Activated naive CD4-positive, alpha-beta T cell treated with anti-CD3 and anti-CD28 coated beads for 36 hours (primary cell): ENCODE results near the gene WBP4. TPM values are rescaled to one million over a fixed set of nuclear protein-coding genes. Genes with fewer than 3 reads are reported as not detected.

Experiments used
- CTCF ChIA-PET: fragments of 350-600 bp; sonication (Branson Sonifier 250); formaldehyde crosslinking; loops from one replicate; lab custom pipeline; 2021; ENCODE audit warnings: antibody characterized with exemption; lab: Charles Lee
- DNase-seq: peaks from one replicate; pipeline ENCODE4 v3.0.0-alpha.2; 2020
- H3K27ac Mint-ChIP-seq: one replicate; pipeline ENCODE4 v1.8.0; 2021; ENCODE audit warnings: mild to moderate bottlenecking, mixed read lengths
- H3K27me3 Mint-ChIP-seq: one replicate; pipeline ENCODE4 v1.8.0; 2021; ENCODE audit warnings: low read depth, mixed read lengths
- H3K36me3 Mint-ChIP-seq: one replicate; pipeline ENCODE4 v1.8.0; 2021; ENCODE audit warnings: low read depth, mixed read lengths
- H3K4me1 Mint-ChIP-seq: one replicate; pipeline ENCODE4 v1.8.0; 2021; ENCODE audit warnings: low read depth, mixed read lengths
- H3K4me3 Mint-ChIP-seq: one replicate; pipeline ENCODE4 v1.8.0; 2021; ENCODE audit warnings: mild to moderate bottlenecking, moderate library complexity, mixed read lengths
- H3K9me3 Mint-ChIP-seq: one replicate; pipeline ENCODE4 v1.8.0; 2021; ENCODE audit warnings: mixed read lengths
- intact Hi-C: fragments of 100-400 bp; cut with micrococcal nuclease; formaldehyde crosslinking; loops from one replicate; pipeline ENCODE4 v1.15.1; 2023
- total RNA-seq, 2 experiments: library from RNA; stranded (reverse); gene quantifications; one replicate each; pipeline ENCODE4 v1.2.3, GENCODE V29; 2021

Gene WBP4, protein sequence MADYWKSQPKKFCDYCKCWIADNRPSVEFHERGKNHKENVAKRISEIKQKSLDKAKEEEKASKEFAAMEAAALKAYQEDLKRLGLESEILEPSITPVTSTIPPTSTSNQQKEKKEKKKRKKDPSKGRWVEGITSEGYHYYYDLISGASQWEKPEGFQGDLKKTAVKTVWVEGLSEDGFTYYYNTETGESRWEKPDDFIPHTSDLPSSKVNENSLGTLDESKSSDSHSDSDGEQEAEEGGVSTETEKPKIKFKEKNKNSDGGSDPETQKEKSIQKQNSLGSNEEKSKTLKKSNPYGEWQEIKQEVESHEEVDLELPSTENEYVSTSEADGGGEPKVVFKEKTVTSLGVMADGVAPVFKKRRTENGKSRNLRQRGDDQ
- 1 to 10 TPM; 8.1 to 8.2 TPM for total RNA-seq

DNA sequence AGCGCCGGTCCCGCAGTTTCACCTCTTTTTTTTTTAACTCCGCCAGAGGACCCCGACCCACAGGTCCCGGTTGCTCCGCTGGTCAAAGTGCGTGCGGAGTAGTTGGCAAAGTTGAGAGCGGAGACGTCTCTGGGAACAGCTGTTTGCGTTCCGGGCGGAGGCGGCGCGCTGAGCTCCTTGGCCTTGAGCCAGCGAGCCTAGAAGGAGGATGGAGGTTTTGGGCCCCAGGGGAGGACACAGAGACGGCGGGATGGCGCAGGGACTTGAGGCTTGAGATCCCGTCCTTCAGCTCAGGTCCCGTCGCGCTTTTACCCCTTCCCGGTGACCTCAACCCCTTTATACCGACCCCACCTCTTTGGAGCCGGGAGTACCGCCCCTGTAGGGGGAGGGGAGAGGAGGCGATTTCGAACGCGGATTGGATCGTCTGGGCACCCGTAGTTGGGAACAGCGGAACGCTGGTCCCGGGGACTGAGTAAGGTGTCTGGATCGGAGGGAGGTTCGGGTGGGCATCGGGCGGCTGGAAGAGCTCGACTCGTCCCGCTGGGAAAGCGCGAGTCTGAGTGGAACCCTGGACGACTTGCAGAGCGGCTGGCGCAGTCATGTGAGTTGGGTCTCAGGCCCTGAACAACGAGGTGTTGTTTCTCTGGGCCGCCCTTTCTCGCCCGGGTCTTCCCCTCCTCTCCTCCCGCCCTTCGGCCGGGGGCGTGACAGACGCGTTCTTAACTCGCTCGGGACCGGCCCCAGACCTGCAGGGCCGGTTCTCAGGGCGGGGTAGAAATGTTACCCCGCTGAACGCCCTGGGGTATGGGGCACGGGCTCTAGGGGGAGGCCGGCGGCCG is at the start of gene WBP4:
WBP4 (plus strand) TSS at position 435 of the 839 bp plus-strand sequence; CDS start at position 600, 165 bp downstream.
- intact Hi-C loops, result loop anchor here (1.0 to 5.0 kb wide), 11 partner anchors 42 to 986 kb away; partner anchors contain the start of genes DGKH, ELF1, KBTBD6 and KBTBD7
- peaks cover 14% of the 10 kb centered on the region for H3K36me3 Mint-ChIP-seq
- H3K4me3 Mint-ChIP-seq, result peak within 1 kb of the TSS; percentile 95
- H3K27me3 Mint-ChIP-seq, result peaks cover 4% of the 10 kb centered on the region
- peak; percentile 88 for DNase-seq
- H3K4me1 Mint-ChIP-seq, result peaks cover 45% of the 10 kb centered on the region
- no peaks in the 10 kb centered on the region for H3K9me3 Mint-ChIP-seq
- CTCF ChIA-PET, result interaction anchor here (0.6 to 1.6 kb wide), 9 partner anchors 10 to 472 kb away, joined by 3 to 6 read pairs (median 3); no protein-coding TSS in a partner anchor
- H3K27ac Mint-ChIP-seq, result peak within 1 kb of the TSS; percentile 98

DNA sequence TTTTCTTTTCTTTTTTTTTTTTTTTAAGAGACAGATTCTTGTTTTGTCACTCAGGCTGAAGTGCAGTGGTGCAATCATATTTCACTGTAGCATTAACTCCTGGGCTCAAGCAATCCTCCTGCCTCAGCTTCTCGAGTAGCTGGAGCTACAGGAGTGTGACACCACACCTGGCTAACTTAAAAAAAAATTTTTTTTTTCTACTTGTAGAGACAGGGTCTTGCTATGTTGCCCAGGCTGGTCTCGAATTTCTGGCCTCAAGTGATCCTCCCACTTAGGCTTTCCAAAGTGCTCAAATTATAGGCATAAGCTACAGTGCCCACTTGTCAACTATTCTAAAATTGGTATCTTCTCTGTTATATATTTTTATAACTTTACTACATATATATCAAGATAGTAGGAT is 48.8 kb upstream of the WBP4 start:
- intact Hi-C loops, result loop anchor here (10.0 kb wide), 1 partner anchor 1978 kb away; the partner anchor contains the start of genes NHLRC3 and PROSER1
- H3K36me3 Mint-ChIP-seq, result peaks cover 27% of the 10 kb centered on the region

DNA sequence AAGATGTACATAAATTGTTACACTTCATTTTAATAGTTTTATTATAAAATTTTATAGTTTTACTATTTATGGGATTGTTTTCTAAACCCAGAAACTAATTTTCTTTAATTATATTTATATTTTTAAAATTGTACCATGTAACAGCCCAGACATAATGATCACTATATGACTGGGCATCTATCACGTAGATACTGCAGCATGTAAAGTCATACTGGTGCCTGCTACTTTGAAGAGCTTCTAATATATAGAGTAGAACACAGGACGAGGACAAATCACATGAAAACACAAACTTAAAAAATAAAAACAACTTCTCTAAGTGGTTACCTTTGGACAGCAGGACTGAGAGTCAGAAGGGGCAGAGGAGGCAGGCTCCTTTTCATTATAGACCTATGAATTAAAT is 47.5 kb upstream of the WBP4 start:
- DNase-seq, result no peak
- Mint-ChIP-seq H3K27me3 (no peaks in the 10 kb centered on the region), H3K4me1 (peaks cover 45% of the 10 kb centered on the region), H3K4me3 (peak overlapping the region; percentile 81), H3K36me3 (peaks cover 25% of the 10 kb centered on the region), H3K27ac (peak overlapping the region; percentile 99), H3K9me3 (no peaks in the 10 kb centered on the region)
- CTCF ChIA-PET, result interaction anchor here (0.7 to 1.5 kb wide), 9 partner anchors 9 to 44 kb away, joined by 3 to 7 read pairs (median 3); no protein-coding TSS in a partner anchor
- intact Hi-C loops, result loop anchor here (10.0 kb wide), 1 partner anchor 1979 kb away; the partner anchor contains the start of genes NHLRC3 and PROSER1

More for the DNA sequence above, 48.8 kb upstream of the WBP4 start:
- H3K4me3 Mint-ChIP-seq, result no peak overlapping the region
- peaks cover 57% of the 10 kb centered on the region for H3K4me1 Mint-ChIP-seq
- no peak for DNase-seq
- H3K27me3 Mint-ChIP-seq, result no peaks in the 10 kb centered on the region
- CTCF ChIA-PET, result interaction anchor here (0.6 to 3.0 kb wide), 9 partner anchors 9 to 44 kb away, joined by 3 to 17 read pairs (median 4); no protein-coding TSS in a partner anchor
- peak overlapping the region; percentile 56 for H3K27ac Mint-ChIP-seq
- H3K9me3 Mint-ChIP-seq, result no peaks in the 10 kb centered on the region

DNA sequence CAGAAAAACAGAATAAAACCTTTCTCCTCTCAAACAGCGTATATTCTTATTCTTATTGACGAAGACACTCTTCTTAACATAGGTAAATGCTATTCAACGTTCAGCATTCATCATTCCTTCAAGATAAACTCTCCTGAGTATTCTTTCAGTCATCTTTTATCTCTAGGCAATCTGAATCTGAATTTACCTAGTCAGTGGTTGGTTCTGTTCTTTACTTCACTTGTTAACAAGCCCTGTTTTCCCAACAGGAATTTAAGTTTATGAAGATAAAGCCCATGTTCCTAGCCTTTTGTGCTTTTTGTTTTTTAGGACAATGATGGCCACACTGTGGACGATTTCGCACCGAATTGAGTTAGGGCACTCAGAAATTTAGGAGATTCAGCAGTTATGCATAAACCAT is 45.4 kb upstream of the WBP4 start:
- H3K4me3 Mint-ChIP-seq, result peak overlapping the region; percentile 81
- DNase-seq, result no peak
- H3K9me3 Mint-ChIP-seq, result no peaks in the 10 kb centered on the region
- CTCF ChIA-PET, result interaction anchor here (0.6 to 1.6 kb wide), 4 partner anchors 9 to 37 kb away, joined by 3 to 4 read pairs (median 4); no protein-coding TSS in a partner anchor
- peaks cover 48% of the 10 kb centered on the region for H3K4me1 Mint-ChIP-seq
- peak overlapping the region; percentile 99 for H3K27ac Mint-ChIP-seq
- intact Hi-C loops, result loop anchor here (5.0 to 10.0 kb wide), 2 partner anchors 296 to 1981 kb away; partner anchors contain the start of genes NAA16, NHLRC3 and PROSER1
- H3K36me3 Mint-ChIP-seq, result peaks cover 25% of the 10 kb centered on the region
- no peaks in the 10 kb centered on the region for H3K27me3 Mint-ChIP-seq

DNA sequence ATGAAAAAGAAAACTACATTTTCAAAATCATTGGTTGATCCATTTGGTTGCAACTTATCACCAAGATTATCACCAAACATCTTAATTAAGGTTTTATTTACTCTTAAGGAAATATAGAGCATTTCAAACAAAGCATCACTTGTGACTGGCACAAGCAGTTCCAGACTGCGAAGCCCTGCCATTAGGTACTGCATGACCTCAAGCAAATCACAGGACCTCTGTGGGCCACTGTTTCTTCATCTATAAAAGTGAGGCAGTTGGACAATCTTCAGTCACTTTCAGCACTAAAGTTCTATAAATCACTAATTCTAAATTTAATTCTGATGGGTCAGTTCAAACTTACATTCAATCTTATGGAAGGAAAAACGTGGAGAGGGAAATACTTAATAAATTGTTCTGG is 44.1 kb upstream of the WBP4 start:
- H3K36me3 Mint-ChIP-seq, result peaks cover 20% of the 10 kb centered on the region
- CTCF ChIA-PET, result interaction anchor here (0.9 to 1.6 kb wide), 4 partner anchors 8 to 241 kb away, joined by 3 to 4 read pairs (median 4); no protein-coding TSS in a partner anchor
- DNase-seq, result peak; percentile 51
- H3K27me3 Mint-ChIP-seq, result no peaks in the 10 kb centered on the region
- peak overlapping the region; percentile 81 for H3K4me3 Mint-ChIP-seq
- H3K27ac Mint-ChIP-seq, result peak overlapping the region; percentile 99
- peaks cover 42% of the 10 kb centered on the region for H3K4me1 Mint-ChIP-seq
- no peaks in the 10 kb centered on the region for H3K9me3 Mint-ChIP-seq
- intact Hi-C loops, result loop anchor here (1.0 to 10.0 kb wide), 3 partner anchors 9 to 1982 kb away; partner anchors contain the start of genes NAA16, NHLRC3 and PROSER1

DNA sequence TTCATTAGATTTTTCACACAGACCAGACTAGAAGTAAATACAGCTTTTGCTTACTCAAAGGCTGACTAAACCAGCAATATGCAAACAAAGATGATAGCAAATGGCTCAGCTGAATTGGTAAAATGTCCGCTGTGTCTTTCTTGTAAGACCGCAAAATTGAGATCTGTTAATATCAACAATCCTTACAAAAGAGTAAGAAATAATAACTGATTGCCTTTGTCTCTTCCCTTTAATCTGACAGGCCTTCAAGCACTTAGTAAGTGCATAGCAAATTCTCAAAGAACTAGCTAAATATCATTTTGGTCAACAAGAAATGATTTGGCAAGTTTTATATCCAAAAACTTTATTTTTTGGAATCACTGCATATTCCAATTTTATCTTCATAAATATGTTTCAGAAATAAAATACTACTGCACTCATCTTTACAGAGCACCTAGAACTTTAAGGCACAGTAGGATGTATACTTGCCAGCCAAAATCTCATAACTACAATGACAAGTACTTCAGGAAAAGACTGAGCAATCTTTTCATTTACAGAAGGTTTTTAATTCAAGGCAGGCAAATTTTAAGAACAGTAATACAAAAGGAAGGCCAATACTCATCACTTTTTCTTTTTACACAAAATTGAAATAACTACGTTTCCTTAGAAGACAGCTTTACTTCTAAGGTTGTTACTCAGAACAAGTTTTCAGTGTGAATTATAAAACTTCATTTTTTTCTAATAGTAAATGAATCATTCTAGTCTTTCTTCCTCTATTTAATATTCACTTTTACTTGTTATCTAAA is 43.3 kb upstream of the WBP4 start:
- peak overlapping the region; percentile 99 for H3K27ac Mint-ChIP-seq
- H3K36me3 Mint-ChIP-seq, result peaks cover 18% of the 10 kb centered on the region
- CTCF ChIA-PET, result interaction anchor here (0.9 to 2.2 kb wide), 5 partner anchors 37 to 242 kb away, joined by 3 to 8 read pairs (median 7); no protein-coding TSS in a partner anchor
- no peak for DNase-seq
- peak overlapping the region; percentile 81 for H3K4me3 Mint-ChIP-seq
- peaks cover 38% of the 10 kb centered on the region for H3K4me1 Mint-ChIP-seq
- H3K27me3 Mint-ChIP-seq, result no peaks in the 10 kb centered on the region
- no peaks in the 10 kb centered on the region for H3K9me3 Mint-ChIP-seq
- intact Hi-C loops, result loop anchor here (1.0 to 10.0 kb wide), 5 partner anchors 10 to 1983 kb away; partner anchors contain the start of genes NAA16, NHLRC3 and PROSER1

DNA sequence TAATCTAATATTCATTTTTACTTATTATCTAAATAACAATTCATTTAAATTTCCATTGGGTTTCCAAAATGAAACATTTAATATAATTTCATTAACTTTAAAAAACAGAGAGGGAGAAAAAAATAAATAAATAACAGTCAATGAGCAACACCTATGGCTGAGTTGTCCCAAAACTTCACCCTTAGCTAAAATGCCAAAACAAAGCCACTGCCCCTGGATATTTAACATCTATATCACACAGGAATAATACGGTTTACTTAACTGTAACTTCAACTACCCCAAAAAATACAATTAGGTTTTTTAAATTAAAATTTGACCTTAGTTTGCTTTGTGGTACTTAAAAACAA is 42.7 kb upstream of the WBP4 start:
- H3K4me3 Mint-ChIP-seq, result peak overlapping the region; percentile 89
- CTCF ChIA-PET, result interaction anchor here (1.0 to 3.1 kb wide), 8 partner anchors 11 to 204 kb away, joined by 3 to 25 read pairs (median 8); no protein-coding TSS in a partner anchor
- peaks cover 34% of the 10 kb centered on the region for H3K4me1 Mint-ChIP-seq
- H3K27me3 Mint-ChIP-seq, result no peaks in the 10 kb centered on the region
- H3K27ac Mint-ChIP-seq, result peak overlapping the region; percentile 96
- H3K36me3 Mint-ChIP-seq, result peaks cover 14% of the 10 kb centered on the region
- DNase-seq, result no peak
- H3K9me3 Mint-ChIP-seq, result no peaks in the 10 kb centered on the region
- intact Hi-C loops, result loop anchor here (1.0 to 10.0 kb wide), 4 partner anchors 14 to 1984 kb away; partner anchors contain the start of genes NAA16, NHLRC3 and PROSER1

DNA sequence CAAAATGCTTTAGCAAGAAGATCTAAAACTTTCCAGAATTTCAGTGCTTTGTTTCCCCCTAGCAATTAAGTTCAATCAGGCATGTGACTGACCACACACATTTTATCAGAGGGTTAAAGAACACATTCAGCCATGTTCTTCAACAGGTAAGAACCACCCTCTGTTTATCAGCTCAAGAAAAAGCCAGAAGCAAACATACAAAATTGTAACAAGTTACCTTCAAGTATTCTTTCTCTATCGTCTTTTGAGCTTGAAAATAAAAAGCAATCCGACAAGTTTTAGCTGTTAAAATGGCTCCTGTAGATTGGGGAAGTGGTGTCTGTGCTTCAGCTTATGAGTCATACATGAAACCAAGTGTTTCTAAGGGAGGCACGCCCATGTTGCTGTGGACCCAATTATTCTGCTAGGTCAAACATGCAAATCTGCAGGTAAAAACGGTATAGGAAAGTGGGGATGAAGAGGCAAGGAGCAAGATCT is 42.3 kb upstream of the WBP4 start, which contains the start of gene ELF1:
ELF1 (minus strand) TSS at position 306 of the 477 bp plus-strand sequence. CDS start 37,262 bp downstream, outside the sequence.
- no peaks in the 10 kb centered on the region for H3K27me3 Mint-ChIP-seq
- H3K4me3 Mint-ChIP-seq, result peak within 1 kb of the TSS; percentile 89
- H3K36me3 Mint-ChIP-seq, result peaks cover 12% of the 10 kb centered on the region
- CTCF ChIA-PET, result interaction anchor here (1.0 to 3.1 kb wide), 7 partner anchors 10 to 204 kb away, joined by 3 to 25 read pairs (median 8); no protein-coding TSS in a partner anchor
- H3K27ac Mint-ChIP-seq, result peak within 1 kb of the TSS; percentile 99
- intact Hi-C loops, result loop anchor here (1.0 to 10.0 kb wide), 6 partner anchors 14 to 1984 kb away; partner anchors contain the start of genes NAA16, NHLRC3, PROSER1 and WBP4
- peaks cover 32% of the 10 kb centered on the region for H3K4me1 Mint-ChIP-seq
- H3K9me3 Mint-ChIP-seq, result no peaks in the 10 kb centered on the region
- DNase-seq, result peak; percentile 67

DNA sequence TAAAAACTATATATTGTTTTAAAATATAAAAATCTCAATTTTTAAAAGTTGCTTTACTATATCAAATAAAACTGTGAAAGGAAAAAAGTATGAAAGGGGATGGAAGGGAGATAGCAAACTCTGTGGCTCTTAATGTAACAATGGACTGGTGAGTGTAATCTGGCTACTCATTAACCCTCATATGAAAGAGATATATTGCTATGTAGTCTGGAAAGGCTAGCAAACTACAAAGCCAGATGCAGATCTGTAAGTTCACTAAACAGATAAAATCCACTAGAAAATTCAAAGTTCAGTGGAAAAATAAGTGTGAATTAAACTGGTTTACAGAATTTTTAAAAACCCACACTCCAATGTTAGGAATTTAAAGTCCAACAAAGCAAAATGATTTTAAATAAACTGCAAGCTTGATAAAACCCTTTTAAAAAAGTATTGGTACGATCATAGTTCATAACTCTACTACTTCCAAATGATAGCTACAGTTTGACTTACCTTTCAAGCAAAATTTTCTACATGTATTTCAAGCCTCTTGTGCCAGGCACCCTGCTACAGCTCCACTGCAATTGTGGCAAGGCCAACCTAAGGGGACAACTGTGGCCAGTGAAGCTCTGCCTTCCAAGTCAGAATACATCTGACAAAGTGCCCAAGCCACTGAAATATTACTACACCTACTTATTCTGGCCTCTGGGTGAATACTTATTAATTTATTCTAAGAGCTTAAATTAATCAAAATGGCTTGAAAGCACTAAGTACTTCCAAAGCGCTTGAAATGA is 41.5 kb upstream of the WBP4 start:
- H3K36me3 Mint-ChIP-seq, result peaks cover 9% of the 10 kb centered on the region
- H3K27ac Mint-ChIP-seq, result no peak overlapping the region
- intact Hi-C loops, result loop anchor here (1.0 to 10.0 kb wide), 6 partner anchors 15 to 1985 kb away; partner anchors contain the start of genes NAA16, NHLRC3, PROSER1 and WBP4
- no peak for DNase-seq
- H3K9me3 Mint-ChIP-seq, result no peaks in the 10 kb centered on the region
- H3K27me3 Mint-ChIP-seq, result no peaks in the 10 kb centered on the region
- CTCF ChIA-PET, result interaction anchor here (0.7 to 3.1 kb wide), 8 partner anchors 9 to 205 kb away, joined by 3 to 25 read pairs (median 8); no protein-coding TSS in a partner anchor
- H3K4me1 Mint-ChIP-seq, result peaks cover 30% of the 10 kb centered on the region
- H3K4me3 Mint-ChIP-seq, result no peak overlapping the region

DNA sequence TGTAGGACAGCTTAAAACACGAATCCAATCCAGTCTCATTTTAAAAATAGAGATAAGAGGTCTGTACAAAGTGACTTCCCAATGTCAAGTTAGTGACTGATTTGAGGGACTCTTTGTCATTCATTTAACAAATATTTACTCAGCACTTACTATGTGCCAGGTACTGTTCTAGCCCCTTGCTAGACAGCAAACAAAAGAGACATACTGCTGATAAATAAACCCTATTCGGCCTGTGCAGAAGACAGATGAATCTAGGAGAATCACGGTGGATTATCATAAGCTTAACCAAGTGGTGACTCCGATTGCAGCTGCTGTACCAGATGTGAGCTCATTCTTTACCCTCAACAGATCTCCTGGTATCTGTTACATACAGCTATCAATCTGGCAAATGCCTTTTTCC is 35.8 kb upstream of the WBP4 start:
- H3K36me3 Mint-ChIP-seq, result no peaks in the 10 kb centered on the region
- no peak overlapping the region for H3K4me3 Mint-ChIP-seq
- intact Hi-C loops, result no loop called here
- no peaks in the 10 kb centered on the region for H3K9me3 Mint-ChIP-seq
- DNase-seq, result no peak
- CTCF ChIA-PET, result interaction anchor here (0.5 to 1.3 kb wide), 2 partner anchors 9 to 28 kb away, joined by 3 to 4 read pairs; no protein-coding TSS in a partner anchor
- no peaks in the 10 kb centered on the region for H3K27me3 Mint-ChIP-seq
- H3K27ac Mint-ChIP-seq, result no peak overlapping the region
- peaks cover 30% of the 10 kb centered on the region for H3K4me1 Mint-ChIP-seq
